Measurements from ENCODE around the gene KRT36. TPM values are rescaled to one million over a fixed set of nuclear protein-coding genes. Genes with fewer than 3 reads are reported as not detected.

Gene KRT36
- total and polyA plus RNA-seq, 2 of the 8 experiments (the other 6 are each of a cell fraction or from before 2014, with no cell fraction given): not detected

DNA sequence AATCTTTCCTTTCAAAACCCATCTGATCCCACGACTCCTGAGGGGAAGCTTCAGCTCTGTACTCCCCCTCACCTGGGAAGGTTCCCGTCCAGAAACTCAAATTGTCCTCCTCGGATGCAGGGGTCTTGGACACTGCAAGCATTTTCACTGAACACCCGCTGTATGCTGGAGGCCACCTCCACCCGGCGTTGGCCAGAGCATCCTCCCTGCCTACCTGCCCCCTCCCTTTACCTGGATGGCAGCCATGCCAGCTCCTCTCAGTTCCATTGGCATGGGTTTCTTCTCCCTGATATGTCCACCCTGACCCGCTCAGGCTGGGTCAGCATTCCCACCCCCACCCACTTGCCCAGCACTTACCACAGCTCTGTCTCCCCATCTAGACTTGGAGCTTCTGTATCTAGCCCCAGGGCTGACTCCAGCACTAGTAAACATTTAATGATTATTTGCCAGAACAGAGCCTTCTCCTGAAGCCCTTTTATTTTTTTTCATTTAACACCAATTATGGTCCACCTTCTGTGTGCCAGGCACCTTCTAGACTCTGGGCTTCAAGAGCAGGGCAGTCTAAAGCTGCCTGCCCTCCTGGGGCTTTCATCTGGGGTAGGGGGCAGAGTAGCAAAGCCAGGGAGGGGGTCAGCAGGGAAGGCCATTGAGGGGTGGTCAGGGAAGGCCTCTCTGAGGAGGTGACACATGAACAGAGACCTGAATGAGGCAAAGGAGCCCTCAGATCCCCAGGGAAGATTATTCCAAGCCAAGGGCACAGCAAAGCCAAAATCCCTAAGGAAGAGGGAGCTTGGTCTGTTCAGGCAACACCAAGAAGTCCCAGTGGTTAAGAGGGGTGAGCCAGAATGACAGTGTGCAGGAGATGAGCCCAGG is 47.3 kb upstream of the KRT36 start (continued):
- TF ChIP-seq, protein P1, sequence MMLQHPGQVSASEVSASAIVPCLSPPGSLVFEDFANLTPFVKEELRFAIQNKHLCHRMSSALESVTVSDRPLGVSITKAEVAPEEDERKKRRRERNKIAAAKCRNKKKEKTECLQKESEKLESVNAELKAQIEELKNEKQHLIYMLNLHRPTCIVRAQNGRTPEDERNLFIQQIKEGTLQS (IDR thresholded peaks at IDR 0.05; ENCODE audit: insufficient read depth, low read depth, low read length): no peak
- no peak for TF ChIP-seq E2F6 (IDR thresholded peaks at IDR 0.05)
- no peak for TF ChIP-seq RAD21 (IDR thresholded peaks at IDR 0.05 in 1 of 2, conservative IDR thresholded peaks at IDR 0.05 in 1 of 2; ENCODE audit: low read depth in 2 of 2, low read length in 2 of 2)
- no peak for TF ChIP-seq CHD2 (IDR thresholded peaks at IDR 0.05; ENCODE audit: low read length)
- TF ChIP-seq CHD1 (IDR thresholded peaks at IDR 0.05; ENCODE audit: low read depth, low read length): no peak
- TF ChIP-seq ATF2 (IDR thresholded peaks at IDR 0.05; ENCODE audit: low read length): no peak
- TF ChIP-seq SUZ12 (IDR thresholded peaks at IDR 0.05; ENCODE audit: low read length): no peak
